NCI-H1105 treated with DMSO at 0.1 percent for 48 hours (cell line): ENCODE data around the gene TAF5.
"Not testable (repeated sequence)": the region's sequence is repeated elsewhere in the genome, so short reads cannot be mapped to it uniquely, and the experiment has no call there.

Experiments used
- DNase-seq: peaks from one replicate; lab custom pipeline; 2025; lab: John Stamatoyannopoulos, UW

TAF5 gene

DNA sequence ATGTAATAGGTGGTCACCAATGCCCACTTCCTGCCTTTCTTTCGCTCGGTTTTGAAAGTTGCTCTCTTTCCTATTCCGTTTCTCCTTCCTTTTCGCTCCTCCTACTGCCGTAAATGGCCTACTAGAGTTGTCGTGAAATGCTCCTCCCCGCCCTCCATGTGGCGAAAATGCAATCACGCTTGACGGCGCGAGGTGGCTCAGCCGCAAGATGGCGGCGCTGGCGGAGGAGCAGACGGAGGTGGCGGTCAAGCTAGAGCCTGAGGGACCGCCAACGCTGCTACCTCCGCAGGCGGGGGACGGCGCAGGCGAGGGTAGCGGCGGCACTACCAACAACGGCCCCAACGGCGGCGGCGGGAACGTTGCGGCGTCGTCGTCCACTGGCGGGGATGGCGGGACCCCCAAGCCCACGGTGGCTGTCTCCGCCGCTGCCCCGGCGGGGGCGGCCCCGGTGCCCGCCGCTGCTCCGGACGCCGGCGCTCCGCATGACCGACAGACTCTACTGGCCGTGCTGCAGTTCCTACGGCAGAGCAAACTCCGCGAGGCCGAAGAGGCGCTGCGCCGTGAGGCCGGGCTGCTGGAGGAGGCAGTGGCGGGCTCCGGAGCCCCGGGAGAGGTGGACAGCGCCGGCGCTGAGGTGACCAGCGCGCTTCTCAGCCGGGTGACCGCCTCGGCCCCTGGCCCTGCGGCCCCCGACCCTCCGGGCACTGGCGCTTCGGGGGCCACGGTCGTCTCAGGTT, at the start of gene TAF5:
Gene TAF5 (plus strand): TSS at position 195 of the 737 bp plus-strand sequence. CDS start 14 bp downstream, at position 209.
- peak; percentile 86 for DNase-seq

DNA sequence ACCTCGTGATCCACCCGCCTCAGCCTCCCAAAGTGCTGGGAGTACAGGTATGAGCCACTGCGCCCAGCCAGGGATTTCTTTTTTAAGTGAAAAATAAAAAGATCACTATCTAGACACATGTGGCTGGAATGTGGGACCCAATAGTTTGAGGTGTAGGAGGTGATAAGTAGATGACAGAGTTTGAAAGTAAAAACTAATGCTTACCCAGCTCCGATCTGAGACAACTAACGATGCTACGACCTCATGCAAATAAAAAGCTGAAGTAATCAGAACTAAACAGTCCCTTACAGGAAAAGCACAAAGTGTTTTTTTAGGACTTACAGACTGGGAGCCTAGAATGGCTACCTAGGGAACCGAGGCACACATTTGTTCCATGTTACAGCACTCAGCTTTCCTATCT, 39.9 kb upstream of the TAF5 start:
- DNase-seq = no peak

DNA sequence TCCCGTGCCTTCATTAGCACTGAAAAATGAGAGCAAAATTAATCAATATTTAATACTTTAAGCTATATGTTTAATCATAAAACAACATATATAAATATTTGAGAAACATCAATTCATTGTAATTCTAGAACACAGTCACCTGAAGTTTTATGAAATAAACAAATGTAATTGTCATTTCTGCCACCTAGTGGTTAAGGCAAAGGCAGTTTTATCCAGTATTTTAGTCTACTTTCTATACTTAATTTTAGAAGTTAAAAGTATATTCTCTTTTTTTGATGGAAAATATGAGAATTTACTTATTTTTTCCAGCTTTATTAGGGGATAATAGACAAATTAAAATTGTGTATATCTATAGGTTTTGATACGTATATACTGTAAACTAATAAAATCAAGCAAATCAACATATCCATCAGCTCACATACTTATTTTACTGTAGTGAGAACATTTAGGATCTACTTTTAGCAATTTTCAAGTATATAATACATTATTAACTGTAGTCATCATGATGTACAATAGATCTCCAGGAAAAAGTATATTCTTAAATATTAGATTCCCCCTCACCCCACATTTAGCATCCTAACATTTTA, 33.7 kb upstream of the TAF5 start:
- no peak for DNase-seq

DNA sequence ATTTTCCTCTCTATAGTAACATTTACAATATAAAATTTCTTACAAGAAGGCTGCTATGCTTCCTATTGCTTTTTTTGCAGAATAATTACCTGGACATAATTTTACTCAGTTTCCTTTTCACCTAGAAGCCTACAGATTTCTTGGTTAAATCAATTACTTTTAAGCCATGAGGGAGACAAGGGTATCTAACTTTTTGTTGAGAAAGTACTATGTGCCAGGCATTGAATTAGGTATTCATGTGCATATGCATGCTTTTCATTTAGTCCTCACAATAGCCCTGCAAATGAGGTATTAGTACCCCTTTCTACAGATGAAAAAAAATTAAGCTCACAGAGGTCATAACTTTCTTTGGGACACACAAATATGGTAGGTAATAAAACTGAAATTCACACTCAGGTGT, 33.2 kb upstream of the TAF5 start:
- DNase-seq = no peak

DNA sequence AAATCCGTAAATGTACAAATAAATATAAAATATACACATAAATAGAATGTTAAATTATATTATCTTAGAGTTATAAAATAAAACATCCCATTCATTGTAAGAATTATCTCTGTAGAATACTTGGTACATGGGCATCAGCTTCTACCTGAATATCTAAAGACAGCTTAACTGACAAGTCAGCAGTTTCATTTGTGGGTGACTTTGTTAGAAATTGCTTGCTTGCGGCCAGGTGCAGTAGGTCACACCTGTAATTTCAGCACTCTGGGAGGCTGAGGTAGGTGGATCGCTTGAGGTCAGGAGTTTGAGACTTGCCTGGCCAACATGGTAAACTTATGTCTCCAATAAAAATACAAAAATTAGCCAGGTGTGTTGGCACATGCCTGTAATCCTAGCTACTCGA, 31.4 kb upstream of the TAF5 start:
- no peak for DNase-seq

DNA sequence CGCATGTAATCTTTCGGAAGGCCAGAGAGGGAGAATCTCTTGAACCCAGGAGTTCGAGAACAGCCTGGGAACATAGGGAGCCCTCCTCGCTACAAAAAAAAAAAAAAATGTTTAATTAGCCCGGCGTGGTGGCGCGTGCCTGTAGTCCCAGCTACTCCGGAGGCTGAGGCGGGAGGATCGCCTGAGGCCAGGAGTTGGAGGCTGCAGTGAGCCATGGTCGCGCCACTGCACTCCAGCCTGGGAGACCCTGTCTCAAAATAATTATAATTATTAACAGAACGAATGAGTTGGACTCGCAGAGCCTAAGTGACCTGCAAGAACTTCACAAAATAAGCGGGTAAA, 17.6 kb upstream of the TAF5 start:
- DNase-seq = no peak

DNA sequence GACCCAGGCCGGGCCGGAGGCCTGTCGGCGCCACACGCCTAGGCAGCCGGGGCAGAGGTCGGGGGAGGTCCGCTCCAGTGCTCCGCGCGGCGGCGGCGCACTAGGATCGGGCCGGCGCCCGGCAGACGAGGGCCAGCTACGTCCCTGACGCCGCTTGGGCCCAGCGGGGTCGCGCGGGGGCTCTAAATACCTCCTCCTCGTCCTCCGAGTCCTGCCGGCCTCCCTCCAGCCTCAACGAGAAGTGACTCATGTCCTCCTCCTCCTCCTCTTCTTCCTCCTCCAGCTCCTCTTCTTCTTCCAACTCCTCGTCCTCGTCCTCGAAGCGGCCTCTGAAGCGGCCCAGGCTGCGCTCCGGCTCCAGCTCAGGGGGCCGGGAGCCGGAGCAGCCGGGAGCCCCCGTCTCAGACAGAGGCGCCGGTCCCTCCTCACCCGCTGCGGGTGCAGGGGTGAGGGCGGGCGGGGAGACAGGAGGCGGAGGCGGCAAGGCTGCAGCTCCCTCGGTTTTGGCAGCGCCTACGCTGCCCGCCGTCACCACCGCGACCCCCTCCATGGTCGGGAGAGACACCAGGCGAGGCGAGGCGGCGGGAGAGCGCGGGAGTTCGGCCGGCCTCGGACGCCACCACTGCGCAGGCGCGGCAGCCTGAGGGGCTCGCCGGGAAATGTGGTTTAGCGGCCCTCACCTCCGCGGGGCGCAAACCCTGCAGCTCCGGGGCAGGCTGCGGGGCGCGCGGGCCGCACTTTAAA, 17.1 kb upstream of the TAF5 start, which contains the start of gene PCGF6:
Gene PCGF6 (minus strand): TSS at position 624 of the 744 bp plus-strand sequence. CDS start 74 bp downstream, at position 550.
- DNase-seq = peak; percentile 76

DNA sequence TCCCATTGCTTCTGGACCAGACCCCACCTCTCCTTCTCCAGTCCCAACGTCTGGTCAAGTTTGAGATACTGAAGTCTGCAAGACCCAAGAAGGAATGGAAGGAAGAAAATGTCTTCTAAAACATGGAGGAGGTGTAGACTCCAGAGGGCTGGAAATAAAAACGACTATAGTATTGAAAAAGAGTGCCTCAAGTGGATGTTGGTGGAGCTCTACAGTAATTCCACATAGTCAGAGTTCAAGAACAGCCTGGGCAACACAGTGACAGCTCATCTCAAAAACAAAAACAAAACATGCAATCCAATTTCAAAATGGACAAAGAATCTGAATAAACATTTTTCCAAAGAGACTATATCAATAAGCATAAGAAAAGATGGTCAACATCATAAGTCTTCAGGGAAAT, 14.5 kb upstream of the TAF5 start:
- no peak for DNase-seq

DNA sequence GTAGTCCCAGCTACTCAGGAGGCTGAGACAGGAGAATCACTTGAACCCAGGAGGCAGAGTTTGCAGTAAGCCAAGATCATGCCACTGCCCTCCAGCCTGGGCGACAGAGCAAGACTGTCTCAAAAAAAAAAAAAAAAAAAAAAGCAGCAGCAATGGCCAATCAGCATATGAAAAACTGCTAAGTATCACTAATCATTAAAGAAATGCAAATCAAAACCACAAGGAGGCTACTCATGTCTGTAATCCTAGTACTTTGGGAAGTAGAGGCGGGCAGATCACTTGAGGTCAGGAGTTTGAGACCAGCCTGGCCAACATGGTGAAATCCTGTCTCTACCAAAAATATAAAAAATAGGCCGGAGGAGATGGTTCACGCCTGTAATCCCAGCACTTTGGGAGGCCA, 13.2 kb upstream of the TAF5 start:
- not testable (repeated sequence) for DNase-seq

DNA sequence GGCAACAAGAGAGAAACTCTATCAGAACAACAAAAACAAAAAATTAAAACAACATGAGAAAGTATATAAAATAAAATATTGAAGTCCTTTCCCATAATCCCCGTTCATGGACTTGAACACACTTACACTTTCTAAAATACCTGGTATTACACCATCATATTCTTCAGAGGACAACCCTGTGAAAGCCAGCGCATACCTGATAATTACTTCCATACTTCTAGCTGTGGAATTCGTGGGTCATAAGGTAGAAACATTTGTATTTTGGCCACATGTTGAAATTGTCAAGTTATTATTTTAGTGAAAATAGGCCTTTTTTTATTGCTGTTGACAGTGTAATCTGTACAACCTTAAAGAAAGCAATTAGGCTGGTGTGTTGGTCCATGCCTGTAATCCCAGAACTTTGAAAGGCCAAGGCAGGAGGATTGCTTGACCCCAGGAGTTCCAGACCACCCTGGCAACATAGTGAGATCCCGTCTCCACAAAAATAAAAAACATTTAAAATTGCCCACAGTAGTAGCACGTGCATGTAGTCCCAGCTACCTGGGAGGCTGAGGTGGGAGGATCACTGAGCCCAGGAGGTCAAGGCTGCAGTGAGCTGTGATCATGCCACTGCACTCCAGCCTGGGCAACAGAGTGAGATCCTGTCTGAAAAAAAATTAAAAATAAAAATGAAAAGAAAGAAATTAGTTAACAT, 11.7 kb upstream of the TAF5 start:
- no peak for DNase-seq

DNA sequence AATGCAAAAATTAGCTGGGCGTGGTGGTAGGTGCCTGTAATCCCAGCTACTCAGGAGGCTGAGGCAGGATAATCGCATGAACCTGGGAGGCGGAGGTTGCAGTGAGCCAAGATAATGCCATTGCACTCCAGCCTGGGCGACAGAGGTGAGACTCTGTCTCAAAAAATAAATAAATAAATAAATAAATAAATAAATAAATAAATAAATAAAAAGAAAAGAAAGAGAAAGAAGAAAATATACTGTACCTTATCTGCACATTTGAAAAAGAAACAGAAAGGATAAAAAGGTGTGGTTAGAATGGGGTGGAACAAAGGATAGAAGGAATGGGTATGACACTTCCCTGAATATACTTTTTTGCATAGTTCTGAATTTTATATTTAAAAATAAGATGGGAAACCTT, 8.3 kb upstream of the TAF5 start:
- not testable (repeated sequence) for DNase-seq

DNA sequence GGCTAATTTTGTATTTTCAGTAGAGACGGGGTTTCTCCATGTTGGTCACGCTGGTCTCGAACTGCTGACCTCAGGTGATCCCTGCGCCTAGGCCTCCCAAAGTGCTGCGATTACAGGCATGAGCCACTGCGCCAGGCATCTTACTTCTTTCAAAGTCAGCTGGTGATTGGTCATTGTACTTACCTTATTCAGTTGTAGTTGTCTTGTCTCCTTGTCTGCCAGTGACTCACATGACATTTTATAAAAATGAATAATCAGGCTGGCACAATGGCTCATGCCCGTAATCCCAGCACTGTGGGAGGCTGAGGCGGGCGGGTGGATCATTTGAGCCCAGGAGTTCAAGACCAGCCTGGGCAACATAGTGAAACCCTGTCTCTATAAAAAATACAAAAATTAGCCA, 7.0 kb upstream of the TAF5 start:
- not testable (repeated sequence) for DNase-seq

DNA sequence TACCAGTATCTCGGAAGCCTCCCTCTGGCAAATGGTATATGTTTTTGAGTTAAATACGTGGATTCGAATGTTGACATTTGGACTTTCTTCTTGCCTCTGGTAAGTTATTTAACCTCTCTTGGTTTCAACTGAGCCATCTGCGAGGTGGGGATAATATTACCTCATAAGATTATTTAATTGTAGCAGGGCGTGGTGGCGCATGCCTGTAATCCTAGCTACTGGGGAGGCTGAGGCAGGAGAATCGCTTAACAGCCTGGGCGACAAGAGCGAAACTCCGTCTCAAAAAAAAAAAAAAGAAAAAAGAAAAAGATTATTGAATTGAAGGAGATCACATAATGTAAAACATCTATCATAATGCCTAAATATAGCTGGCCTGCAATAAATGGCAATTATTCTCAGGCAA, 396 bp upstream of the TAF5 start:
- DNase-seq = no peak

DNA sequence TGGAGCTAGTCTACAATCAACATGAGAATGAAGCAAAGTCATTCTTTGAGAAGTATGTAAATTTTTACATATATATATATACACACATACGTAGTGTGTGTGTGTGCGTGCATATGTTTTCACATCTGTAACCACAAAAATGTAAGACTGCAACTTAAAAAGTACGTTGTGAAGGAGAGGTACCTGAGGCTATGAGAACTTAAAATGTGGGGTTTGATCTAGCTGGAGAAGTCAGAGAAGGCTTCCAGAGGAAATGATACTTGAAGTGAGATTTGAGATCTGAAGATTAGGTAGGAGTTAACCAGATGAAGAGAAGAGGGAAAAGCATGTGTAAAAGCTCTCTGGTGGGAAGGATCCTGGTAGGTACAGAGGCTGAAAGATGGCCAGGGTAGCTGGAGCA, 5.8 kb downstream of the TAF5 start:
- DNase-seq = no peak

DNA sequence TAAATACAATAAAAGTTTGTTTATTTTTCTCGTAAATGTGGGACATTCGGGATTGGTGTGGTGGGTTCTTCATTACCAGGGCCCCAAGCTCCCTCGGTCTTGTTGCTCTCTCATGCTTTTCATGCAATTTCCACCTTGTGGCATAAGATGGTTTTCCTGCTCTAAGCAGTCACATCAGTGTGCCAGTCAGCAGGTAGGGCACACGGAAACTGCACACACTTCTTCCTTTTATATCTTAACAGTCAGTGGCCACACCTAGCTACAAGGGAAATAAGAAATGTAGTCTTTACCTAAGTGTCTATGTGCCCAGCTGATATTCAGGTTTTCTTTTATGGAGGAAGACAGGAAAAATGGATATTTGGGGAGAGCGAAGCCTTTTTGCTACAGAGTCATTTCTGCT, 6.5 kb downstream of the TAF5 start:
- DNase-seq = no peak

DNA sequence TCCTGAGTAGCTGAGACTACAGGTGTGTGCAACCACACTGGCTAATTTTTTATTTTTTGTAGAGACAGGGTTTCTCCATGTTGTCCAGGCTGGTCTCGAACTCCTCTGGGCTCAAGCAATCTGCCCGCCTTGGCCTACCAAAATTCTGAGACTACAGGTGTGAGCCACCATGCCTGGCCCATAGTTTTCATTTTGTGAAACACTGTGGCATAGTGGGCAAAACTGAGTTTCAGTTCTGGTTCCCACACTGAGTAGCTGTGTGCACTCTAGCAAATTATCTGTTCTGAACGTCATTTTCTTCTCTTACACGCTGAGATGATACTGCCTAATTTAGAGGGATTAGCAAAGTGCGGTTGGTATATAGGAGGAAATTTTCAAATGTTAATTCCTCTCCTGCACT, 15.0 kb downstream of the TAF5 start:
- no peak for DNase-seq

DNA sequence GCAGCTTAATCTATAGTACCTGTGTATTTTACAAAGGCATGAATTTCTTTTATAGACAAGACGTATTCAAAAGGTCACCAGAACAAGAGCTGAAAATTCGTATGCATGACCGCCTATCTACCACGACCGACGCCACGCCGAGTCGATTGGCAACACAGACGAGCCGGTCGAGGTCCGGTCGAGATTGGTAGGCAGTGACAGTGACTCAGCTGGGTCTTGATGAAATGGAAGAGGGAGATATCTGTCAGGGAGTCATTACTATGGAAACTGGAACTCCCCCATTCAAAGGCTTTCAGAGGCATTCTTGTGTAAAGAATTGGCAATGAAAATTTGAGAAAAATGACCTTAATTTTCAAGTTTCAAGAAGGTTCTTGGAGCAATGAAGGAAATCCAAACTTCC, 26.4 kb downstream of the TAF5 start:
- DNase-seq = no peak

DNA sequence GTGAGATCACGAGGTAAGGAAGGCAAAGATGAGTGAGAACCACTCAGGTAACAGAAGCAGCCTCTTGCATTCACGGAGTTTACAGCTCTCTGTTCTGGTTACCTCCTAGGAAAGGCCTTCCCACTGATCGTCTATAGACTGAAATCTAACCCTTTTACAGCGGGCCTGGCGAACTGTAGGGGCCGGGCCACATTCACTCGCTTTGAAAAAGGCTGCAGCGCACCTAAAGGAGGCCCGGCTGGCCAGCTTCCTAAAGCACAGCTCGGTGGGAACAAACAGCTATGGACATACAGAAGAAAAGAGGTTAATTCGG, 27.9 kb downstream of the TAF5 start:
- DNase-seq = no peak

DNA sequence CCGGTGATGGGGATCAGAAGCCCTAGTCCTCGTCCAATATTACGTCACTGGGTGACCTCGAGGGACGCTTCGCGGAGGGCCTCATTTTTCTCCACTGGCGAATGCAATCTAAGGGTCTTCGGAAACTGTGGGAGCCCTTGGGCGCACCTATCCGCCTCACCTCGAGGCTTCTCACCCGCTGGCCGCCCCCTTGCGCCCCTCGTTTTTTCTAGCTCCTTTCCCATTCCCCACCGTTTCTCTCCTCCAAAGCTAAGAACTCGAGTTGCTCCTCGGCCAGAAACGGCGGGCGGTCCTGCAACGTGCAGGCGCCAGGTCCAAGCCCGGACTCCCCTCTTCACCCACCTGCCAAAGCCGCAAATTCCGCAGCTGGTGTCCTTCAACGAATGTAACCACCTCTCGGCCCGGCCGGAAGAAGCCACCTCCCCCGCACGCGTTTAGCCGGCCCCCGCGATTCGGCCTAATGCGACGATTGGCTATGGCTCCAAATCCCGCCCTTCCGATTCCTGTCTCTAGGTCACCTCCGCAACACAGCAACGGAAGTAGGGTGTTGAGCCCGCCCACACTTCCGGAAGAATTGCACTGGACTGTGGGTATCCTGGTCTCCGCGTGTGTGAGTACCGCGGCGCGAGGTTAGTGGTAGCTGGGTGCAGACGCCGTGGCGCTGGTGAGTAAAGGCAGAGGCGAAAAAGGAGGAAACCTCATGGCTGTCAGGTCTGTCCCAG, 28.5 kb downstream of the TAF5 start, which contains the start of the genes ATP5MK and PDCD11:
Gene ATP5MK (minus strand): TSS at position 409 of the 722 bp plus-strand sequence. CDS start 4,018 bp downstream, outside the sequence.
Gene PDCD11 (plus strand): TSS at position 560 of the 722 bp plus-strand sequence. CDS start 1,801 bp downstream, outside the sequence.
- DNase-seq = peak; percentile 89

DNA sequence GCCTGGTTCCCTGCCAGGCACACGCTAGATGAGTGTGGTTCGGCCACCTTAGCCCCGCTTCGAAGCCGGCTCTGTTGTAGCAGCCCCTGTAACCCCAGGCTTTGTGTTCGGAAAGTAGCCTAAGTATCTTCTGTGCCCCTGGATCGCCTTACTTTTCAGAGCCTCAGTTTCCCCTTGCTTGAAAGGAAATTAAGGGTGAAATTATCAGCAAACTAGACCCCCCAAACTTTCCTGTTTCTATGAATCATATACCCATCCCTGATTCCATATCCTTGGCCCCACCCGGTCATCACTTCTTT, 29.0 kb downstream of the TAF5 start:
- DNase-seq = no peak

DNA sequence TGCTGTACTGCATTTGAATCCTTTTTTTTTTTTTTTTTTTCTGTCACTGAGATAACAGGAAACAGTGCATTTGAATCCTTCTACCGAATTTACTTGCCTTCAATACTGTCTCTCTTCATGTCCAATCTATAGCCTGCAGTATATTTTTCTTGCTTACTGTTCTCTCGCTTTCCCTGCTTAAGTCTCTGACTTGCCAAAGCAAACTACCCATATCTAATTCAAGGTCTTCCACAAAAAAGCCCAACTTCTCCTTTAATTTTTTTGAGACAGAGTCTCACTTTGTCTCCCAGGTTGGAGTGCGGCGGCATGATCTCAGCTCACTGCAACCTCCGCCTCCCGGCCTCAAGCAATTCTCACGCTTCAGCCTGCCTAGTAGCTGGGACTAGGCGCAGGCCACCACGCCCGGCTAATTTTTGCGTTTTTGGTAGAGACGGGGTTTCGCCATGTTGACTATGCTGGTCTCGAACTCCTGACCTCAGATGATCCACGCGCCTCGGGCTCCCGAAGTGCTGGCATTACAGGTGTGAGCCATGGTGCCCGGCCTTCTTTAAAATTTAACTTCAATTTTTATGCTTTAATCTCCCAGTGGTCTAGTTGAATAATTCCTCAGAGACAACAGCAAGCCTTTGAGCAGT, 29.5 kb downstream of the TAF5 start:
- DNase-seq = no peak

DNA sequence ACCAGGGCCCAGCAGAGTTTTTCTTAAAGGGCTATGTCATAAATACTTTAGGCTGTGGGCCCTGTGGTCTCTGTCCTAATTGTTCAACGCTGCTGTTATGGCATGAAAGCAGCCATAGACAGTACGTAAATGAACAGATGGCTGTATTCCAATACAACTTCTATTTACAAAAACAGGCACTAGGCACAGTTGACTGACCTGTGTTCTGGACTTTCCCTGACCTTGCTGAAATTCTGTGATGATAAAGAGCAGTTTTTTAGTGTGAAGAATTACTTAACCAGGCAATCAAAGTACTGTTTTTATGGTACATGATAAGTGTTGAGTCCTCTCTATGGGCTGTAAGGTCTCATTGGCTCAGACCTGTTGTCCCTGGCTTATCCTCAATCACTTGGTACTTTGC, 45.8 kb downstream of the TAF5 start:
- no peak for DNase-seq
